Measurements from ENCODE around the gene GPC6.

GPC6 gene

DNA sequence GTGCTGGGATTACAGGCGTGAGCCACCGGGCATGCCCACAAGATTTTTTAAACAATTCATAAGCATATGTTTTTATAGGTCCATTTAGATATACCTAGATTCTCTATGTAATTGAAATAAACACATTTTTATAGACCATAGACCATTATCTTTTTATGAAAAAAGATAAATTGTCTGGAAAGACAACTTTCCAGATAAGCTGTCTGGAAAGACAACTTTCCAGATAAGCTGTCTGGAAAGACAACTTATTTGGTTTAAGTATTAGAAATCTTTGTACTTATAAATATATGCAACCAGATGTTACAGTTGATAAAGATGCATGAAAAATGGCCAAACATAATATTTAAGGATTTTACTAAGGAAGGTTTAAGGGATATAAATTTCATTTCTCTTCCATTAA, 538.5 kb downstream of the GPC6 start:
- no peak for TF ChIP-seq EZH2phosphoT487 (conservative IDR thresholded peaks at IDR 0.05; ENCODE audit: low read length)
- no peak for TF ChIP-seq CTCF (IDR thresholded peaks at IDR 0.05; ENCODE audit: insufficient read depth, low read length, poor library complexity, severe bottlenecking)
- no peak overlapping the region for H3K4me2 ChIP-seq (ENCODE audit: low read depth, low read length, poor library complexity, severe bottlenecking)
- no peaks in the 10 kb centered on the region for H3K27me3 ChIP-seq (ENCODE audit: low read length)
- H3K9ac ChIP-seq (ENCODE audit: low read length) = no peak overlapping the region
- no peaks in the 10 kb centered on the region for H3K9me3 ChIP-seq (ENCODE audit: insufficient read depth, low read length)
- H3K4me3 ChIP-seq (ENCODE audit: insufficient read depth, low read length, poor library complexity, severe bottlenecking) = no peak overlapping the region
- no peak overlapping the region for H2AFZ ChIP-seq (ENCODE audit: low read depth, low read length, severe bottlenecking)
- no peak overlapping the region for H3K27ac ChIP-seq (ENCODE audit: low read depth, low read length)
- no peaks in the 10 kb centered on the region for H3F3A ChIP-seq (ENCODE audit: insufficient read depth)
- no peaks in the 10 kb centered on the region for H3K36me3 ChIP-seq (ENCODE audit: low read length)
- no peaks in the 10 kb centered on the region for H3K9me2 ChIP-seq (replicated peaks; ENCODE audit: insufficient read depth, low read length)
- no peaks in the 10 kb centered on the region for H4K20me1 ChIP-seq (ENCODE audit: low read depth, low read length)
- H3K79me2 ChIP-seq (ENCODE audit: insufficient read depth, low read length) = no peaks in the 10 kb centered on the region

DNA sequence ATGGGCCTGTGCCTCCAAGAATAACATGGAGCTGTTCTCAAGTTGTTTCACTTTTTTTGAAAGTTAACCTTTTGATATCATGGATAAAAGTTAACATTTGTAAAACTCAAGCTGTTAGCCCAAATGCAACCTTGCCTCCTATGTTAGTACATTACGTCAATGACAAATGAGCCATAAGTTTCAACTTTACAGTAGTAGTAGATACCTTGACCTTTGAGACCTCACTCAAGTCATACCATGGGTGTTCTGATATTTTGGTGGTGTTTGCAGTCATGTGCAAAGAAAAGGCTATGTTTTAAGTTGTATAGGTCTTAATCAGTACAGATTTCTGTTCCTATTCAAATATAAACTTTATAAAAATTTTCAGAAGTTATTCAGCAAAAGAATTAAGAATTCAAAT, 539.2 kb downstream of the GPC6 start:
- Histone ChIP-seq H3K9me3 (ENCODE audit: insufficient read depth, low read length) (no peaks in the 10 kb centered on the region), H3K9me2 (replicated peaks; ENCODE audit: insufficient read depth, low read length) (no peaks in the 10 kb centered on the region), H3K4me3 (ENCODE audit: insufficient read depth, low read length, poor library complexity, severe bottlenecking) (no peak overlapping the region), H3K36me3 (ENCODE audit: low read length) (no peaks in the 10 kb centered on the region), H3K27ac (ENCODE audit: low read depth, low read length) (no peak overlapping the region), H3K4me2 (ENCODE audit: low read depth, low read length, poor library complexity, severe bottlenecking) (no peak overlapping the region), H2AFZ (ENCODE audit: low read depth, low read length, severe bottlenecking) (no peak overlapping the region), H3K27me3 (ENCODE audit: low read length) (no peaks in the 10 kb centered on the region), H3K9ac (ENCODE audit: low read length) (no peak overlapping the region), H3F3A (ENCODE audit: insufficient read depth) (no peaks in the 10 kb centered on the region), H3K79me2 (ENCODE audit: insufficient read depth, low read length) (no peaks in the 10 kb centered on the region), H4K20me1 (ENCODE audit: low read depth, low read length) (no peaks in the 10 kb centered on the region)
- TF ChIP-seq EZH2phosphoT487 (conservative IDR thresholded peaks at IDR 0.05; ENCODE audit: low read length) (no peak), CTCF (IDR thresholded peaks at IDR 0.05; ENCODE audit: insufficient read depth, low read length, poor library complexity, severe bottlenecking) (no peak)

DNA sequence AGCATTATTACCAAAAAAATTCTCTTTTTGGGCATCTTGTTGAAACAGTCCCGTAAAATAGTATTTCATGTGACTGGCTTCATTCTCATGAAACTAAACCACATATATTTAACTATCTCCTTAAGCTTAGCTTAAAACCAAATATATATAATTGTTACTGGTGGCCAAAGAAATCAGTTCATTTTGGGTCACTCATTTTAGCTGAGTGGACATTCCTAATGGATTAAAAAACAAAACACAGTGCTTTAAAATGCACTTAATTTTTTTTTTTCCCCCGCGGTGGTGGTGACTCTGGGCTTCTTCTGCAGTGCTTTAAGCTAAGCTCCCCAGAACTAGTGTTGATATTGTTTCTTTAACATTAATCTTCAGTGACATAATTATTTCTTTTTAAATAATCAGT, 540.1 kb downstream of the GPC6 start:
- Histone ChIP-seq H4K20me1 (ENCODE audit: low read depth, low read length) (no peaks in the 10 kb centered on the region), H3K9me2 (replicated peaks; ENCODE audit: insufficient read depth, low read length) (no peaks in the 10 kb centered on the region), H3K36me3 (ENCODE audit: low read length) (no peaks in the 10 kb centered on the region), H3K4me3 (ENCODE audit: insufficient read depth, low read length, poor library complexity, severe bottlenecking) (no peak overlapping the region), H2AFZ (ENCODE audit: low read depth, low read length, severe bottlenecking) (no peak overlapping the region), H3K9me3 (ENCODE audit: insufficient read depth, low read length) (no peaks in the 10 kb centered on the region), H3K9ac (ENCODE audit: low read length) (no peak overlapping the region), H3K79me2 (ENCODE audit: insufficient read depth, low read length) (no peaks in the 10 kb centered on the region), H3K27ac (ENCODE audit: low read depth, low read length) (no peak overlapping the region), H3F3A (ENCODE audit: insufficient read depth) (no peaks in the 10 kb centered on the region), H3K4me2 (ENCODE audit: low read depth, low read length, poor library complexity, severe bottlenecking) (no peak overlapping the region), H3K27me3 (ENCODE audit: low read length) (no peaks in the 10 kb centered on the region)
- TF ChIP-seq CTCF (IDR thresholded peaks at IDR 0.05; ENCODE audit: insufficient read depth, low read length, poor library complexity, severe bottlenecking) = no peak
- no peak for TF ChIP-seq EZH2phosphoT487 (conservative IDR thresholded peaks at IDR 0.05; ENCODE audit: low read length)
